ENCODE results near the gene PTAR1.

DNA sequence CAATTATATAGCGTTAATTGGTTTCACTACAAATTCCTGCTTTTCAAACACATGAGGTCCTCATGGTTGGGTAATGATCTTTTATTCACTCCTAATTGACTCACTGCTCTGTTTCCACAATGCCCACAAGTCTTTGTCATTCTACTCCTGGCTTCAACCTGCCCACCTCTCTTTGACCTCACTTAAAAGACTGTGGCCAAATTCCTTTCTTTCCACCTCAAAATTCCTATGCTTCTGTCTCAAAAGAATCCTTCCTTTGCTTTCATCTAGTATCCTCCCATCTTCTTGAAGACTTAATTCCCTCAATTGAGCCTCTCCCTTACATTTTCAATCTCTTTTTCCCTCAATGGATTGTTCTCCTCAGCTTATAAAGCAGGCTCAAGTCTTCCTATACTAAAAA is 92.5 kb downstream of the PTAR1 start:
- TF ChIP-seq, protein P1, sequence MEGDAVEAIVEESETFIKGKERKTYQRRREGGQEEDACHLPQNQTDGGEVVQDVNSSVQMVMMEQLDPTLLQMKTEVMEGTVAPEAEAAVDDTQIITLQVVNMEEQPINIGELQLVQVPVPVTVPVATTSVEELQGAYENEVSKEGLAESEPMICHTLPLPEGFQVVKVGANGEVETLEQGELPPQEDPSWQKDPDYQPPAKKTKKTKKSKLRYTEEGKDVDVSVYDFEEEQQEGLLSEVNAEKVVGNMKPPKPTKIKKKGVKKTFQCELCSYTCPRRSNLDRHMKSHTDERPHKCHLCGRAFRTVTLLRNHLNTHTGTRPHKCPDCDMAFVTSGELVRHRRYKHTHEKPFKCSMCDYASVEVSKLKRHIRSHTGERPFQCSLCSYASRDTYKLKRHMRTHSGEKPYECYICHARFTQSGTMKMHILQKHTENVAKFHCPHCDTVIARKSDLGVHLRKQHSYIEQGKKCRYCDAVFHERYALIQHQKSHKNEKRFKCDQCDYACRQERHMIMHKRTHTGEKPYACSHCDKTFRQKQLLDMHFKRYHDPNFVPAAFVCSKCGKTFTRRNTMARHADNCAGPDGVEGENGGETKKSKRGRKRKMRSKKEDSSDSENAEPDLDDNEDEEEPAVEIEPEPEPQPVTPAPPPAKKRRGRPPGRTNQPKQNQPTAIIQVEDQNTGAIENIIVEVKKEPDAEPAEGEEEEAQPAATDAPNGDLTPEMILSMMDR (IDR thresholded peaks at IDR 0.05) = no peak
- no peak for TF ChIP-seq POLR2A (IDR thresholded peaks at IDR 0.05)
- no peak for TF ChIP-seq POLR2AphosphoS5 (IDR thresholded peaks at IDR 0.05)

All from prostate gland (tissue), 2 donors.